ENCODE measurements around the gene JTB.

The JTB gene

DNA sequence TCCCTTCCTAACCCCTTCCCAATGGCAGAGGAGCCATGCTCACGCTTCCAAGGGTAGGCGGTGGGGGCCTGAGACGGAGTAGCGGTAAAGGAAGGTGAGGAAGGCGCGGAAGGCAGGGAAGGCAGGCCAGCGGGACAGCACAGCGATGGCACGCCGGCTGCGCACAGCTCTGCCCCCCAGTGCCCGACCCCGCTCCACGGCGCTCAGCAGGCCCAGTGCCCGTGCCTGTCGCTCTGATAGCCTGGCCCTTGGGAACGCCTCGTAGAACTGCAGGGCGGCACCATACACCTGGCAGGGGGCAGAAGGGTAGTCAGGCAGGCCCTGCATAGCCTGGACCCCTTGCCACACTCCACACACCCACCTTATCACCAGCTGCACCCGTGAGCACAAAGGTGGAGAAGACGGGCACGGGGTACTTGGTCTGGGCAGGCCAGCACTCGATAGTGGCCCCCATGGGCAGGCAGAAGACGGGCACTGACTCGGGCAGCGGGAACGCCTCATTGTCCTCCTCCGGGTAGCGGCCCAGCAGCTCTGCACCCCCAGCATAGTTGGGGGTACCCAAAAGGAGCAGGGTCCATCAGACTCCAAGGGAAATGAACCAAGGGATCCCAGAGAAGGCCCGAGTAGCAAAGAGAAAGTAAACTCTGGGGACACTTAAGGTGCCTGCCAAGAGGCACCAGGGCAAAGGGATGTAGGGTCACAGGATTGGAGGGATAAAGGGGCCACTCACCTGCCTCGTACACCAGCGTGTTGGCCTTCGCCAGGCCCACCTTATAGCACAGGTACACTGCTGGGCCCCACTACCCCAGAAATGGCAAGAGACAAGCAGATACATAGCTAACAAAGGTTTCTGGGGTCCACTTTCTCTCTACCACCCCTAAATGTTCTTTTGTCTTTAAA is 35.4 kb downstream of the JTB start:
- no peak for DNase-seq (ENCODE audit: low spot score)
- TF ChIP-seq, protein P1, sequence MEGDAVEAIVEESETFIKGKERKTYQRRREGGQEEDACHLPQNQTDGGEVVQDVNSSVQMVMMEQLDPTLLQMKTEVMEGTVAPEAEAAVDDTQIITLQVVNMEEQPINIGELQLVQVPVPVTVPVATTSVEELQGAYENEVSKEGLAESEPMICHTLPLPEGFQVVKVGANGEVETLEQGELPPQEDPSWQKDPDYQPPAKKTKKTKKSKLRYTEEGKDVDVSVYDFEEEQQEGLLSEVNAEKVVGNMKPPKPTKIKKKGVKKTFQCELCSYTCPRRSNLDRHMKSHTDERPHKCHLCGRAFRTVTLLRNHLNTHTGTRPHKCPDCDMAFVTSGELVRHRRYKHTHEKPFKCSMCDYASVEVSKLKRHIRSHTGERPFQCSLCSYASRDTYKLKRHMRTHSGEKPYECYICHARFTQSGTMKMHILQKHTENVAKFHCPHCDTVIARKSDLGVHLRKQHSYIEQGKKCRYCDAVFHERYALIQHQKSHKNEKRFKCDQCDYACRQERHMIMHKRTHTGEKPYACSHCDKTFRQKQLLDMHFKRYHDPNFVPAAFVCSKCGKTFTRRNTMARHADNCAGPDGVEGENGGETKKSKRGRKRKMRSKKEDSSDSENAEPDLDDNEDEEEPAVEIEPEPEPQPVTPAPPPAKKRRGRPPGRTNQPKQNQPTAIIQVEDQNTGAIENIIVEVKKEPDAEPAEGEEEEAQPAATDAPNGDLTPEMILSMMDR (IDR thresholded peaks at IDR 0.05; ENCODE audit: extremely low read depth, missing control alignments): no peak

DNA sequence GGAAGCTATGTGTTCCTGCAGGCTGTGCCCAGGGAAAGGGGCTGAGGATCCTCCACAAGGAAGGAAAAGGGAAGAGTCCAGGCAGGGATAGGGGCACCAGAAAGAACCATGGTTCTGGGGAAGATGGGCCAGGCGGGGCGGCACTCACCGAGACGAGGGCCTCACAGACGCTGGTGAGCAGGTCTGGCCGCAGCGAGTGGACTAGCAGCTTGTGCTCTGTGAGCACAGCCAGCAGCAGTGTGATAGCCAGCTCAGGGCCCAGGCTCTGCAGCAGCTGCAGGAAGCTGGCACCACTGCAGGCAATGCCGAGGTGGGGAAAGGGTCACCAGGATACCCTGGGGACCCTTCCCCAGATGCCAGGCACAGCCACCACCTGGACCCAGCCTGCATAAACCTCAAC is 36.7 kb downstream of the JTB start:
- DNase-seq (ENCODE audit: low spot score): no peak
- TF ChIP-seq, protein P1 (IDR thresholded peaks at IDR 0.05; ENCODE audit: extremely low read depth, missing control alignments): no peak

DNA sequence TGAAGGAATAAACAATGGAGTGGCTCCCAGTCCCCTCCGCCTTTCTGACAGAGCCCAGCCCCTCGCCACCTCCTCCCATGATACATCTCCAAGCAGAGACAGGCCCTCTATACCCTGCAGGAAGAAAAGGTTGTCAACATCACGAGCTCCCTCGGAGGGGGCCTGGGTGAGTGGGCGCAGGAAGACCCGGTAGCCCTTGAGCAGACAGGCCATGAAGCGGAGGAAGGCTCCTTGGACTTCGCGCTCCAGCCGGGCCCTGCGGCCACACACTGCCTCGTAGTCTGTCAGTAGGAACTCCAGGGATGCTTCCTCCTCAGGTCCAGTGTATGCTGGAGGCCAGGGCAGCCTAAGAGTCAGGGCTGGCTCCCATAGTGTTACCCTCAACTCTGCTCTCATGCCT is 38.0 kb downstream of the JTB start:
- TF ChIP-seq, protein P1 (IDR thresholded peaks at IDR 0.05; ENCODE audit: extremely low read depth, missing control alignments): no peak
- DNase-seq (ENCODE audit: low spot score): no peak

DNA sequence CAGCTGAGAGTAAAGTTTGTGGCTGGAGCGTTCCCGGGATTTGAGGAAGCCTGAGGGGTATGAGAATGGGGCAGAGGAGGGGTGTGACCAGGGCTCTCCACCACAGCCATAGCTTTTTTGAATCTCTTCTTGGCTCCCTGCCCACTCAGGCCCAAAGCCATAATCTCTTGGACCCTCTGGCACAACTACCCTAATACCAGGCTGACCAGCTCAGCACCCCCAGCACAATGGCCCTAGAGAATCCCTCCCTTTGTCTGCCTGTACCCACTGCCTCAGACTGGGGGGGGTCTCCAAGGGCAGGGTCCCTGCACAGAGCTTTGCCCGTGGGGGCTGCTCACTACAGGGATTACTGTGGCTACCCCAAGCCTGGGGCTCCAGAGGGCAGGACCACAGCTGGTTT is 38.5 kb downstream of the JTB start:
- TF ChIP-seq, protein P1 (IDR thresholded peaks at IDR 0.05; ENCODE audit: extremely low read depth, missing control alignments): no peak
- DNase-seq (ENCODE audit: low spot score): no peak

DNA sequence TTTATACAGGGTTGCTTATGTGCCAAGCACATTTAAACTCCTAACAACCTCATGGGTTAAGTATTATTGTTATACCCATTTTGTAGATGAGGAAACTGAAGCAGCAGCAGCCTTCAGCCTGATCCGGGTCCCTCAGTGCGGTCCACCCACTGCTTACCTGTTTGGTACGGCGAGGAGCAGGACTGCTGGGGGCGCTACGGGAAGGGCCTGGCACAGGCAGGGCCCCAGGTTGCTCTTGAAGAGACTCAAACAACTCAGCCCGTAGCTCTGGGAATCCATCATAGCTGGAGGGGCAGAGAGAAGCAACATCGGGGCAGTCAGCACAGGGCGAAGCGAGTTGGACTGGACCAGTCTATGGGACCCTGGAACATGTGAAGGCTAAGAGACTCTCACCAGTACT is 40.1 kb downstream of the JTB start:
- TF ChIP-seq, protein P1 (IDR thresholded peaks at IDR 0.05; ENCODE audit: extremely low read depth, missing control alignments): no peak
- DNase-seq (ENCODE audit: low spot score): no peak

DNA sequence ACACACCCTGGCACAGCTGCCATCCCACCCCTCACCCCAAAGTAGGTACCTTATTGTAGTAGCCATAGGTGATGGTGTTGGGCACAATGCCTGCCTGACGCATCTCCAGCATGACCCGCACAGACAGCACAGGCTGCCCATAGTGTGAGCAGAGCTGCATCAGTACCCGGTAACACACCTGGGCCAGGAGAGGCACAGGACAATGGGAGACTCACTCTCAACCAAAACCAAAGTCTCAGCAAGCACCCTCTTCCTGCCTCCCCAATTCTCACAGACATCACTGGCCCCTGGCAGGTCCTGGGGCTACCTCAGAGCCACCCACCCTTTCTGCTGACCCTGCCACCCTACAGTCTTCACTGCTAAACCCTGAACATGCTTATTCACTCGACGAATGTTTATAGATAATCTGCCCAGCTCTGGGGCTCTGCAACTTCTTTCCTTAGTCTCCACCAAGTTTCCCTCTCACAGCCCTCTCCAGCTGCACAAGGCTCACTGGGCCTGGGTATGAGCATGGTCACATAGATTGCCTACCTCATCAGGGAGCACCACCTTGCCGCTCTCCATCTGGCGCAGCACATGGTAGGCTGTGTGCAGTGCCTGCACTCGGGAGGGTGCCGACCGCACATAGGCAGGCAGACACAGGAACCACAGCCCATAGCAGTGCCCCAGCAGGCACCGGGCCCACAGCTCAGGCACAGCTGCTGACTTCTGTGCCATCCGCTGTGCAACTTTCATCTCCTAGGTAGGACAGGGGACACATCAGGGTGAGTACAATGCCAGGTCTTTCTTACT is 41.3 kb downstream of the JTB start:
- TF ChIP-seq, protein P1 (IDR thresholded peaks at IDR 0.05; ENCODE audit: extremely low read depth, missing control alignments): no peak
- DNase-seq (ENCODE audit: low spot score): no peak

DNA sequence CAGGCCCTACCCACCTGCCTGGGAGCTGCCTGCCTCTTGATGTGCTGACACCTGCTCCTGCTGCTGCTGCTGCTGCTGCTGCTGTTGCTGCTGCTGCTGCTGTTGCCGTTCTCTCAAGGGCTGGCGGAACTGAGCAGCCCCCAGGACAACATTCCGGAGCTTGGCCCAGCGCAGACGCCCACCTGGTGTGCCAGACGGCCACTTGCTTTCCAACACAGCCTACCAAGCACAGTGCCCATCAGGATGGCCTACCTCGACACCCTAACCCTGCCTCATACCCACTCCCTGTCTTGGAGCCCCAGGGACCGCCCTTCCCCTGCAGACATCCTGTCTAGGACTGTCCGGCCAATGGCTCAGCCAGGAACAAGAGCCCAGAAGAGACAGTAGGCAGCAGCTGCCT is 42.7 kb downstream of the JTB start:
- no peak for DNase-seq (ENCODE audit: low spot score)
- TF ChIP-seq, protein P1 (IDR thresholded peaks at IDR 0.05; ENCODE audit: extremely low read depth, missing control alignments): no peak
